ENCODE data around the gene IKBIP.

GRCh38 chr12:98646294-98647090 lies 1.9 kb upstream of the IKBIP start:
- no peak for TF ChIP-seq EZH2 (IDR thresholded peaks at IDR 0.05)
- TF ChIP-seq POLR2AphosphoS5 (IDR thresholded peaks at IDR 0.05; ENCODE audit: borderline replicate concordance, low read depth, low read length), result no peak
- no peak for TF ChIP-seq FOXP2 (optimal IDR thresholded peaks at IDR 0.05; ENCODE audit: control extremely low read depth, extremely low read length, insufficient read depth)

All from SK-N-MC (cell line).